Umbilical cord (tissue), 2 donors: ENCODE measurements around the gene KHDC1. TPM values are rescaled to one million over a fixed set of nuclear protein-coding genes. Genes with fewer than 3 reads are reported as not detected.
"Not testable (repeated sequence)": the region's sequence is repeated elsewhere in the genome, so short reads cannot be mapped to it uniquely, and the experiment has no call there.

ENCODE experiments used
- DNase-seq: peaks from one replicate; pipeline ENCODE4 v3.0.0-alpha.2; 2015; ENCODE audit warnings: low spot score
- total RNA-seq: library from RNA; depleted of rRNA; stranded (reverse); fragments of >200 nt; gene quantifications from one replicate; pipeline ENCODE4 v1.2.3, GENCODE V29; 2014; ENCODE audit warnings: low replicate concordance; ENCODE audit not compliant: insufficient read depth

The KHDC1 gene, protein sequence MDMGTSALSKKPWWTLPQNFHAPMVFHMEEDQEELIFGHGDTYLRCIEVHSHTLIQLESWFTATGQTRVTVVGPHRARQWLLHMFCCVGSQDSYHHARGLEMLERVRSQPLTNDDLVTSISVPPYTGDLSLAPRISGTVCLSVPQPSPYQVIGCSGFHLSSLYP
- total RNA-seq, result 8.9 TPM

DNA sequence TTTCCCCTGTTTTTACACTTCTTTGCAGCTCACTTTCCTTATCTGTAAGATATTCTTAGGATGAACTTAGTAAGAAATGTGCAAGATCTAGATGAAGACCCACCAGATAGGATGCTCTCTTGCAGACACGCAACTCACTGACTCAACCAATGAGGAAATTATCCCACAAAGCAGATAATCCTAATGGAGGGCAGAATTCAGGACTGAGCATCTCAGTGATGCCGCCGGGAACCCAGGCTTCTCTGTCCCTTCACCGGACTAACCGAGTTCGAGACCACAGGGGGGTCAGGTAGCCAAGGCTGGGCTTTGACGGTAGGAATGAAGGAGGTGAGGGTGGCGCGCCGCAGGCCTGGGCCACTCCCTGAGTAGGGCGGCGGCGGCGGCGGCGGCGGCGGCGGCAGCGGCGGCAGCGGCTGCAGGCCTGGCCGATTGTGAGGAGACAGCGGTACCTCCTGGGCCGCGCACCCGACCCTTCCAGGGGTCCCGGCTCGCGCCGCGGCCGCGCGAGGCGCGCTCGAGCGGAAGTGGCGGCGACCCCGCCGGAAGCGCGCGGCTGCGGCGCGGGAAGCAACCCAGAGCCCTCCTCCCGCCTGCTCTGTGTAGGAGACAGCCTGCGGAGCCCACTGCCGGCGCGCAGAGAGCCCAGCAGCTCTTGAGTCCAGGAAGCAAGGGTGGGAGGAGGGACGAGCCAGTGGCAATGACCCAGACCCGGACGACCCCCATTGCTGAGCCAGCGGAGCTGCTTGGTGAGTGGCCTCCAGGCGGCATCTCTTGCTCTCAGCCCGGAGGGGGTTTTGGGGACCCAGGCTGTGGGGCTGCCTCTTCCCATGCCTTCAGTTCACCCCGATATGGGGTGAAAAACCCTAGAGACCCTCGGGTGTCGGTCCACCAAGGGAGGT, at the start of gene KHDC1:
KHDC1 (minus strand) TSS at position 526 of the 899 bp plus-strand sequence. CDS start 20,679 bp downstream, outside the sequence.
- peak; percentile 67 for DNase-seq

DNA sequence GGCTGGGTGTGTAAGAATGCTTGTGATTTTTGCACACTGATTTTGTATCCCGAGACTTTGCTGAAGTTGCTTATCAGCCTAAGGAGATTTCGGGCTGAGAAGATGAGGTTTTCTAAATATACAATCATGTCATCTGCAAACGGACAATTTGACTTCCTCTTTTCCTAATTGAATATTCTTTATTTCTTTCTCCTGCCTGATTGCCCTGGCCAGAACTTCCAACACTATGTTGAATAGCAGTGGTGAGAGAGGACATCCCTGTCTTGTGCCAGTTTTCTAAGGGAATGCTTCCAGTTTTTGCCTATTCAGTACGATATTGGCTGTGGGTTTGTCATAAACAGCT, 47.5 kb upstream of the KHDC1 start:
- DNase-seq, result not testable (repeated sequence)

DNA sequence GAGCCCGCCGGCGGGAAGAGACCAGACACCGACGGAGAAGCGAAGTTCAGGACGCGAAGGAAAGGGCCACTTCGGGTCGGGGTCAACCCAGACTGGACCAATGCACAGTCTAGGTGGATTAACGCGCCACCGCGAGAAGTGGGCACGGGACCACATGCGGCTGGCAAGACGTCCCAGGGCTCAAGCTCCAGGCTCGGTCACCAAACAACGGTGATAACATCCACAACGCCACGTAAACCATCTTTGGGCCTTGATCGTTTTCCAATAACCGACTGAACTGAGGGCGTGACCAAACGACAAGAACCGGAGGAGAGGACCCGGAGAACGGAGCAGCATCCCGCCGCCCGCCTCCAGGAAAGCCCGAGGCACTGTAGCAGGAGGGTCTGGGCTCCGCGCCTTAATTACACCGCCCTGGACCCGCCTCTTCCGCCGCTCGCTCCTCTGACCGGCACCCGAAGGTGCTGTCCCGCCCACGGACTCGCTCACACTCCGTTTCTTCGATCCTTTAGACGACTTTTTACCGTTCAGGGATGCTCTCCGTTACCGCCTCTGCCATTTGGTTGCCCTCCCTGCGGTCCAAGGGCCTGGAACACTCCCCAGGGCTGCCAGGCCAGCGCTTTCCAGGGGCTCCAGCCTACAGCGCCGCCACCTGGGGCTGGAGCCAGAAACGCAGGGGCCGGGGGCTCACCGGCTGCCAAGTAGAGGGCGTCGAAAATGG, 46.9 kb upstream of the KHDC1 start:
- DNase-seq, result peak; percentile 72

DNA sequence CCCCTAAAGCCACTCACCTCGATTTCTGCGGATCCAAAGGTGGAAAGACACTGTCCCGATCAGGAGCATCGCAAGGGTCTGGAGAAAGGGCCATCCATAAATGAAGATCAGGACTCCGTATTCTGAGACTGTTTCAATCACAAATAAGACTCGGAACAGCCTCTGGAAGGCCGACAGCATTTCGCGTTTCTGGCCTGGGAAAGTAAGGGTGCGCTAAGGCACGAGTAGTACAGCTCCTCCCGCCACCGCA, 46.5 kb upstream of the KHDC1 start:
- no peak for DNase-seq

DNA sequence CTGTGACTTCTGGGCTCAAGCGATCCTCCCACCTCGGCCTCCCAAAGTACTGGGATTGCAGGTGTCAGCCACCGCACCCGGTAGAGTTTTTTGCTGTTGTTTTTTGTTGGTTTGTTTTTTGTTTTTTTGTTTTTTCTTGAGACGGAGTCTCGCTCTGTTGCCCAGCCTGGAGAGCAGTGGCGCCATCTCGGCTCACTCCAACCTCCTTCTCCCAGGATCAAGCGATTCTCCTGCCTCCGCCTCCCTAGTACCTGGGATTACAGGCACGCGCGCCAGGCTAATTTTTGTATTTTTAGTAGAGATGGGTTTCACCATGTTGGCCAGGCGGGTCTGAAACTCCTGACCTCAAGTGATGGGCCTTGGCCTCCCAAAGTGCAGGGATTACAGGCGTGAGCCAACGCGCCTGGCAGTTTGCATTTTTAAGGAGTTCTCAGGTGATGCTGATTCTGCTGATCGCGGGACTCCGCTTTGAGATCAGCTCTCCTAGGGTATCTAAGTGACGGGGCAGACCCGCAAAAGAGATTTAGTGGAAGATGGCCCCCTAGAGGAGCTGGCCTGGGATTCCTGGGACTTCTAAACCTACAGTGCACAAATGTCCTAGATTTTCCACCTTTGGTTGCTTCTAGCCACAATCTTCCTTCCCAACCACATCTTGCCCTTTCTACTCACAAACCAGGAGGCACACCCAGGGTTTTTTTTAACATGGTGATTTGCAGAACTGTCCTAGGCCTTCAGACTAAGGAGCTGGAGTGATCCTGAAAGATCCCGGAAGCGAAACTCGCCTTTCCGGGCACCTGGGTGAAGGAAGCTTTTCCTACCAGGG, 45.9 kb upstream of the KHDC1 start:
- peak; percentile 36 for DNase-seq

DNA sequence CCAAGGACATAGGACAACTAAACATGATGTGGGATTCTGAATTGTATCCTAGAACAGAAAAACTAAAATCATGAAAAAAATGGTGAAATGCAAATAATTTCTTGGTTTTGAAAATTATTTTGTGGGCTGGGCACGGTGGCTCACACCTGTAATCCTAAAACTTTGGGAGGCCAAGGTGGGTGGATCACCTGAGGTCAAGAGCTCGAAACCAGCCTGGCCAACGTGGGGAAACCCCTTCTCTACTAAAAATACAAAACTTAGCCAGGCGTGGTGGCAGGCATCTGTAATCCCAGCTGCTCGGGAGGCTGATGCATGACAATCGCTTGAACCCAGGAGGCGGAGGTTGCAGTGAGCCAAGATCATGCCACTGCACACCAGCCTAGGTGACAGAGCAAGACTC, 40.8 kb upstream of the KHDC1 start:
- DNase-seq, result not testable (repeated sequence)

DNA sequence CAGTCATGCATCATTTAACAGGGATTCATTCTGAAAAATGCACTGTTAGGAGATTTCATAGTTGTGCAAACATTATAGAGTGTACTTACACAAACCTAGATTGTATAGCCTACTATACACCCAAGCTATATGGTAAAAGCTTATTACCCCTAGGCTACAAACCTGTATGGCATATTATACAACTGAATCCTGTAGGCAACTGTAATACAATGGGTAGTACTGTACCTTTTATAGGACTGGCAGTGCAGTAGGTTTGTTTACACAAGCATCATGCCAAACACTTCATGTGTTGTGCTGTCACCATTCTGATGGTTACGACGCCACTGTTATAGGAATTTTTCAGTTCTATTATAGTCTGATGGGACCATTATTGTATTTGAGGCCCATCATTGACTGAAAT, 39.3 kb upstream of the KHDC1 start:
- no peak for DNase-seq

DNA sequence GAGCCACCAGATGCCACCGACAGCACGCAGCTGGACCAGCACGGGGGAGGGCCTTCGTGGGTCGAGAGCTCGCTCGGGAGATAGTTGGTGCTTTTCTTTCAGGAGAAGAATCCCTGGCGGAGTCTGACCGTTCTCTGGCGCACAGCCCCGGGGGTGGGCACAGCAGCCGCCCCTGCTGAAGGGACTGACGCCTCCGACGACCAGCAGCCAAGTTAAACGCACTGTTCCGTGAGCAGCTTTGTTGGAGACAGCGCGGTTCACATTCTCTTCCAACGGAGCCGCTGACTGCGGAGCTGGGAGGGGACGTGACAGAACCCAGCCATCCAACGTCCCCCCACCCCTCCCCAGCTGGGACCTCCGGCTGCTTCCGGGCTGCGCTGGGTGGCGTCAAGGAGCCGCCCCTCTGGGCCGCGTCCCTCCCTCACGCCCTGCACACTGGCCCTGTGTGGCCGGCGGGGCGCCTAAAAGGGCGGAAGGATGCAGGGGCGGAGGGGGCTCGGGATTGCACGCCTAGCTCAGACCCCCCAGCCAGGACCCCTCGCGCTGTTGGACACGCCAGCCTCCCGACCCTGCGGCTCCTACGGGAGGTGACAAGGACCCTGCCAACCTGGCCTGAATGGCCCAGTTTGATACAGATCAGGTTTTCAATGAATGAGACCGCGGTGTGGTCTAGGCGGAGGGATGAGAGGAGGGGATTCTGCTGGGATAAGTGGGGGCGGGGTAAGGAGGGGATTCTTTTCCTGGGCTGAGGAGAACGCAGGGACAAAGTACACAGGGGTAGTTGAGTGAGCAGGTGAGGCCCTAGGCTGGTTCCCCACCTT, 36.4 kb upstream of the KHDC1 start:
- DNase-seq, result peak; percentile 38

DNA sequence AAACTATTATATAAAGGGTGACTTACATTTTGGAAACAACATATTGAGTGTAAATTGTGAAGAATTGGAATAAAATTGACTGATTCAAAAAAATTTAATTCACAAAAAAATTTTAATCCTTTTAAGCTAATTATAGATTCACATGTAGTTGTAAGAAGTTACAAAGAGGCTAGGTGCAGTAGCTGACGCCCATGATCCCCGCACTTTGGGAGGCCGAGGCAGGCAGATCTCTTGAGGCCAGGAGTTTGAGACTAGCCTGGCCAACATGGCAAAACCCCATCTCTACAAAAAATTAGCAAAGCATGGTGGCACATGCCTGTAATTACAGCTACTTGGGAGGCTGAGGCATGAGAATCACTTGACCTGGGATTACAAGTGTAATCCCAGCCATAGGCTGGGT, 30.3 kb upstream of the KHDC1 start:
- no peak for DNase-seq

DNA sequence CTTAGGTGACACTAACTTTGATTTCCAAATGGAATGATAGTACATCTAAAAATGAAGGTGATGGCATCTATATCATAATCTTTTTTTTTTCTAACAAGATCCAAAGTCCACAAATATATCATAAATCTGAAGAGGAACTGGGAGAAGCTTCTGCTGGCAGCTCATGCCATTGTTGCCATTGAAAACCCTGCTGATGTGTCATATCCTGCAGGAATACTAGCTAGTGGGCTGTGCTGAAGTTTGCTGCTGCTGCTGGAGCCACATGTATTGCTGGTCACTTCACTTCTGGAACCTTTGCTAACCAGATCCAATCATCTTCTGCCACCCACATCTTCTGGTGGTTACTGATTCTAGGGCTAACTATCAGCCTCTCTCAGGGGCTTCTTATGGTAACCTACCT, 27.4 kb upstream of the KHDC1 start:
- no peak for DNase-seq

DNA sequence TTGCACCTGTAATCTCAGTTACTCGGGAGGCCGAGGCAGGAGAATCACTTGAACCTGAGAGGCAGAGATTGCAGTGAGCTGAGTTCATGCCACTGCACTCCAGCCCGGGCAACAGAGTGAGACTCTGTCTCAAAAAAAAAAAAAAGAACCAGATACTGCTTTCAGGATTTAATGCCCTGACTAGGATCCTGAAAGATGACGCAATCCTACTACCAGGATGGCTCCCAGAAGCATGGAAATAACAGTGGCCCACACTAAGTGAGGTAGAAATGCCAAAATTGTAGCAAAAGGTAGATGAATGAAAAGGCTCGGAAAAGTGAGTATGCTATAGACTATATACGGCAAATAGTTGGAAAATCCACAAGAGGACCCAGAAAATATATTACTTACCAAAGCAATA, 23.8 kb upstream of the KHDC1 start:
- DNase-seq, result no peak

DNA sequence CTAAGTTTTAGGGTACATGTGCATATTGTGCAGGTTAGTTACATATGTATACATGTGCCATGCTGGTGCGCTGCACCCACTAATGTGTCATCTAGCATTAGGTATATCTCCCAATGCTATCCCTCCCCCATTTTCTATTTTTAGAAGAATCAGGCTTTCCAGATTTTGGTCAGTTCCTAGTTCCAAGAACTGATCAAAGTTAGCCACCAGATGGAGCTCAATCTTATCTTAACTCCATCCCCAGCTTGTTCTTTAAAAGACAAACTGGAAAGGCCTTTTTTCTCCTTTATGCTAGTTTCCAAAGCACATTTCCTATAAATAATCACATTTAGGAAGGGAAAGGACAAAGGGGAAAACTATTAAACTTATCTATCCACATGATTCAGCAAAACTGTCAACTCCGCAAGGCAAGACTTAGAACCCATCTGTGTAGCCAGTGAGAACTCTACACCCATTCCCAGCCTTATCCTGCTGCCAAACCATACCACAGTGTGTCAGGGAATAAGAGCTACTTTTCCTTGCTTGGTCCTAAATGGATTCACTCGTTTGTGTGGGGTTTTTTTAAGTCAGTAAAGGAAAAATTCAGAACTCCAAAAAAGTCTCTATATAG, 22.8 kb upstream of the KHDC1 start:
- peak; percentile 72 for DNase-seq

DNA sequence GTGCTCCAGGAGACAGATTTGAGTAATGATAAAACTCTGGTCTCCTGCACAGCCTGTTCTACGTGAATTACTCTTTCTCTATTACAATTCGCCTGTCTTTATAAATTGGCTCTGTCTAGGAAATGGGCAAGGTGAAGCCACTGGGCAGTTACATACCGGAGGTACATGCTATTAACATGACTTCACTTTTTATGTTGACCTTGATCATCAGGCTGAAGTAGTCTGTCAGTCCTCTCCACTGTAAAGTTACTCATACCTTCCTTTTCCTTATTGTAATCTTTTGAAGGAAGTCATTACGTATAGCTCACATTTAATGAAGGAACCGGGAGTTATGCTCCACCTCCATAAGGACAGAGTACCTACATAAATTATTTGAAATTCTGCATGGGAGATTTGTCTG, 19.9 kb upstream of the KHDC1 start:
- no peak for DNase-seq

DNA sequence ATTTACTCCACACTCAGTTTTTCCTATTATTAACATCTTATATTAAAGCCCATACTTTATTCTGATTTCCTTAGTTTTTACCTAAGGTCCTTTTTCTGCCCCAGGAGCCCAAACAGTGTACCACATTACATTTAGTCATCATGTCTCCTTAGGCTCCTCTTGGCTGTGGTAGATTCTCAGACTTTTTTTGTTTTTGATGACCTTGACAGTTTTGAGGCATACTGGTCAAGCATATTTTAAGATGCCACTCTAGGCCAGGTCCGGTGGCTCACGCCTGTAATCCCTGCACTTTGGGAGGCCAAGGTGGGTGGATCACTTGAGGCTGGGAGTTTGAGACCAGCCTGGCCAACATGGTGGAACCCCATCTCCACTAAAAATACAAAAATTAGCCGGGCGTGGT, 18.7 kb upstream of the KHDC1 start:
- not testable (repeated sequence) for DNase-seq

DNA sequence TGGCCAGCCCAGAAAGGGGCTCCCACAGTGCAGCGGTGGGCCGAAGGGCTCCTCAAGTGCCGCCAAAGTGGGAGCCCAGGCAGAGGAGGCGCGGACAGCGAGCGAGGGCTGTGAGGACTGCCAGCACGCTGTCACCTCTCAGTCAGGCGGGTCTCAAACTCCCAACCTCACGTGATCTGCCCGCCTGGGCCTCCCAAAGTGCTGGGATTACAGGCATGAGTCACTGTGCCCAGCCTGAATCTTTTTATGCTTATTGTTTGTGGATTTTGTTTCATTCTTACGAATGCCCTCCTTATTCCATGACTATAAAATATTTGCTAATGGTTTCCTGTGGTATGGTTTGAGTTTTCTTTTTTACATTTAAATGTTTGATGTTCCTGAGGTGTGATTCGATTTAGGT, 6.3 kb upstream of the KHDC1 start:
- DNase-seq, result not testable (repeated sequence)

DNA sequence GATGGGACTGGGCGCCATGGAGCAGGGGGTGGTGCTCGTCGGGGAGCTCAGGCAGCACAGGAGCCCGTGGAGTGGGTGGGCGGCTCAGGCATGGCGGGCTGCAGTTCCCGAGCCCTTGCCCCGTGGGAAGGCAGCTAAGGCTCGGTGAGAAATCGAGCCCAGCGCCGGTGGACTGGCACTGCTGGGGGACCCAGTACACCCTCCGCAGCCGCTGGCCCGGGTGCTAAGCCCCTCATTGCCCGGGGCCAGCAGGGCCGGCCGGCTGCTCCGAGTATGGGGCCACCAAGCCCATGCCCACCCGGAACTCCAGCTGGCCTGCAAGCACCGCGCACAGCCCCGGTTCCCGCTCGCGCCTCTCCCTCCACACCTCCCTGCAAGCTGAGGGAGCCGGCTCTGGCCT, 5.9 kb upstream of the KHDC1 start:
- not testable (repeated sequence) for DNase-seq

DNA sequence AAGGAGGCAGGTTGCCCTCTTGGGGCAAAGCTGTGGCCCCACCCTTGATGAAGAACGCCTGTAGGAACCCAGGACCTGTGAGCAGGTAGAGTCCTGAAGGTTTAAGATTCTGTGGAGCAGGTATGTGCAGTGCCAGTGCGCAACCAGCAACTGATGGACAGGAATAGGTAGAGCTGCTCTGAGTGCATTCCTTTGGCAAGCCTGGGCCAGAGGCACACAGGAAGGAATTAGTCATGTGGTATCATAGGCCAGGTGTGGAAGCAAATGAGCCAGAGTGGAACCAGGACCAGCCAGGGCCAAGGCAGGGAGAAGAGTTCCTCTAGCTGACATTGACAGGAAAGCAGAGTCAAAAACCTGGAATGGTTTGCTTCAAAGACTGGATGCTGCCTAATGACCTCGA, 1.4 kb upstream of the KHDC1 start:
- DNase-seq, result peak; percentile 35

DNA sequence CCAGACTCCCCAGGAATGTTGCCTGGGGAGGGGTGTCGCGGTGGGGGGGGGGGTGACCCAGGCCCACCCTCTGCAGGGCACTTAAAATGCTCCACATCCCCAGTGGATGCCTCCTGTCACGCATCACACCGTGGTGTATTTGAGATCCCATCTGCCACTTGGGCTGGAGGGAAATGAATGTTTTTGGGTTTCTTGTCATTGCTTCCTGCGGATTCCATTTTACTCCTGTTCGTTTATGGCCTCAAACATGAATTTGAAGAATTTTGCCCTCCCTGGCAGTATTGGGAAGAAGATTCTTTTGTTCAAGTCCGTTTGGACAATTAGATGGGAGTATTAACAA, 544 bp upstream of the KHDC1 start:
- DNase-seq, result no peak

DNA sequence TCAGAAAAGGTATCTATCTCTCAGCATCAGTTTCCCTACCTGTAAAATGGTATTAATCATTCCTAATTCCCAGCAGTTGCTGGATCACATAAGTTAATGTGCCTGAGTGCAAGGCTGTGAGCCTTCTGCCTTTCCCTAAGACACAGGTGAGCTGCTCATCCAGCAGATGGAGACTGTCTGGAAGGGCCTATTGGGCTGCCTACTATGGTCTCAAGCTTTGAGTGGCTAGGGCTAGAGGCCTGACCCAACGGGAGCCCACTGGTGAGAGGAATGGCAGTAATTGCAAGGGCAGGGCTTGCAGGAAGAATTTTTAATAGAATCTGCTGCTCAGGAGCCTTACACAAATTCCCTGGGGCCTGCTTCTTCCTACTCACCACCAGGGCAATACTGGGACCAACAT, 4.3 kb downstream of the KHDC1 start:
- no peak for DNase-seq

DNA sequence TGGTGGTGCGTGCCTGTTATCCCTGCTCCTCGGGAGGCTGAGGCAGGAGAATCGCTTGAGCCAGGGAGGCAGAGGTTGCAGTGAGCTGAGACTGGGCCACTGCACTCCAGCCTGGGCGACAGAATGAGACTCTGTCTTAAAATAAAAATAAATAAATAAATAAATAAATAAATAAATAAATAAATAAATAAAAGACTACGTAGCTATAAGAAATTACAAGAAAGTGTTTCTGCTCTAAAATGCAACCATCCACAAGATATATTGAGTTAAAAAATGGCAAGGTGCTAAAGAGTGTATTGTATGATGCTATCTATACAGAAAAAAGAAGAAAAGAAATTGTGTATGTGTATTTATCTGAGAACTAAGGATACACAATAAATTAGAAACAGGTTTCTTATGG, 8.7 kb downstream of the KHDC1 start:
- not testable (repeated sequence) for DNase-seq

DNA sequence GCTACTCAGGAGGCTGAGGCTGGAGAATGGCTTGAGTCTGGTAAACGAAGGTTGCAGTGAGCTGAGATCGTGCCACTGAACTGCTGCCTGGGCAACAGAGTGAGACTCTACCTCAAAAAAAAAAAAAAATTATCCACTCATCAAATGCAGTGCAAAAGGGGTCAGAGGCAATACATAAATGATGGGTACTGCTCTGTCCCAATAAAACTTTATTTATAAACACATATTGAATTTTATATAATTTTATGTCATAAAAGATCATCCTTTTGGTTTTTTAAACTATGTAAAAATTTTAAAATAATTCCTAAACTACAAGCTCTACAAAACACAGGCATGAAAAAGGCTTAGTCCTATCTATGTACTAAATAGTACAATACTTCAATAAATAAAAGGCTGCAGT, 10.3 kb downstream of the KHDC1 start:
- DNase-seq, result no peak
